SU-DHL-6 (cell line): ENCODE results near the gene GTF3C2.
"Not testable (repeated sequence)": the region's sequence is repeated elsewhere in the genome, so short reads cannot be mapped to it uniquely, and the experiment has no call there.

Experiments
- H2AFZ ChIP-seq: fragments of 200-600 bp; sonication (generic); 2 replicates; pipeline ENCODE4 v1.6.1; 2014; ENCODE audit warnings: low read depth, mild to moderate bottlenecking, moderate library complexity, mixed read lengths, antibody characterized with exemption, low read length; ENCODE audit not compliant: severe bottlenecking
- H3F3A ChIP-seq: fragments of 200-600 bp; shearing (Covaris generic); 2 replicates; pipeline ENCODE4 v1.6.0; 2016; ENCODE audit warnings: antibody characterized with exemption, mild to moderate bottlenecking; ENCODE audit not compliant: insufficient read depth
- H3K27ac ChIP-seq: fragments of 200-600 bp; sonication (generic); 2 replicates; pipeline ENCODE4 v1.5.1; 2016; ENCODE audit warnings: low read depth, mild to moderate bottlenecking, low read length, moderate library complexity, mixed read lengths
- H3K27me3 ChIP-seq: fragments of 200-600 bp; sonication (generic), shearing (Covaris generic); 2 replicates; pipeline ENCODE4 v1.6.0; 2014; ENCODE audit warnings: mild to moderate bottlenecking, low read length
- H3K36me3 ChIP-seq: fragments of 200-600 bp; sonication (generic); 2 replicates; pipeline ENCODE4 v1.6.1; 2014; ENCODE audit warnings: mild to moderate bottlenecking, low read length, mixed read lengths
- H3K4me2 ChIP-seq: fragments of 300-600, 200-600 bp; shearing (Covaris generic), sonication (generic); 2 replicates; pipeline ENCODE4 v1.6.0; 2014; ENCODE audit warnings: low read length, low read depth, mild to moderate bottlenecking; ENCODE audit not compliant: poor library complexity, severe bottlenecking
- H3K4me3 ChIP-seq: fragments of 200-600 bp; sonication (generic); 2 replicates; pipeline ENCODE4 v1.5.1; 2014; ENCODE audit warnings: antibody characterized with exemption, low read length, mild to moderate bottlenecking, mixed read lengths; ENCODE audit not compliant: insufficient read depth, poor library complexity, severe bottlenecking
- H3K79me2 ChIP-seq: fragments of 200-600 bp; sonication (generic); 2 replicates; pipeline ENCODE4 v1.6.1; 2014; ENCODE audit warnings: mild to moderate bottlenecking, low read length, moderate library complexity; ENCODE audit not compliant: insufficient read depth
- H3K9ac ChIP-seq: fragments of 200-600 bp; sonication (generic); 2 replicates; pipeline ENCODE4 v1.7.0; 2014; ENCODE audit warnings: mild to moderate bottlenecking, low read length
- H3K9me2 ChIP-seq: fragments of 200-600 bp; sonication (generic); replicated peaks from 2 replicates; pipeline ENCODE4 v1.6.1; 2014; ENCODE audit warnings: low read length; ENCODE audit not compliant: insufficient read depth
- H3K9me3 ChIP-seq: fragments of 200-600 bp; sonication (generic); 2 replicates; pipeline ENCODE4 v1.6.1; 2014; ENCODE audit warnings: low read length, mixed read lengths; ENCODE audit not compliant: insufficient read depth
- H4K20me1 ChIP-seq: fragments of 200-600 bp; sonication (generic); 2 replicates; pipeline ENCODE4 v1.6.1; 2014; ENCODE audit warnings: low read depth, mild to moderate bottlenecking, antibody characterized with exemption, low read length, moderate library complexity, mixed read lengths
- CTCF ChIP-seq: fragments of 200-600 bp; sonication (generic); IDR thresholded peaks from one replicate; pipeline ENCODE4 v1.5.1; 2017; ENCODE audit warnings: antibody characterized with exemption, mild to moderate bottlenecking, low read length, moderate library complexity; ENCODE audit not compliant: insufficient read depth, poor library complexity, severe bottlenecking
- EZH2phosphoT487 ChIP-seq: fragments of 200-600 bp; sonication (generic), shearing (Covaris generic); conservative IDR thresholded peaks from 2 replicates; pipeline ENCODE4 v1.6.1; 2018; ENCODE audit warnings: mild to moderate bottlenecking, antibody characterized with exemption, low read length, moderate library complexity, mixed read lengths

GTF3C2 gene

GRCh38 chr2:27305516-27305915 is 51.0 kb downstream of the GTF3C2 start:
- TF ChIP-seq CTCF (no peak), EZH2phosphoT487 (no peak)
- no peaks in the 10 kb centered on the region for H3F3A ChIP-seq

GRCh38 chr2:27304488-27305240 is 51.9 kb downstream of the GTF3C2 start:
- no peak overlapping the region for H3K4me2 ChIP-seq
- H3K79me2 ChIP-seq, result no peaks in the 10 kb centered on the region
- no peak overlapping the region for H3K4me3 ChIP-seq
- TF ChIP-seq CTCF (no peak), EZH2phosphoT487 (no peak)
- no peaks in the 10 kb centered on the region for H3K9me3 ChIP-seq
- H4K20me1 ChIP-seq, result no peaks in the 10 kb centered on the region
- H2AFZ ChIP-seq, result no peak overlapping the region
- no peaks in the 10 kb centered on the region for H3K36me3 ChIP-seq
- no peak overlapping the region for H3K9ac ChIP-seq
- no peaks in the 10 kb centered on the region for H3K9me2 ChIP-seq
- no peak overlapping the region for H3K27ac ChIP-seq
- H3F3A ChIP-seq, result no peaks in the 10 kb centered on the region
- no peaks in the 10 kb centered on the region for H3K27me3 ChIP-seq

More at GRCh38 chr2:27305516-27305915, 51.0 kb downstream of the GTF3C2 start:
- Histone ChIP-seq H3K27ac (no peak overlapping the region), H3K79me2 (no peaks in the 10 kb centered on the region), H3K9ac (no peak overlapping the region), H3K4me2 (no peak overlapping the region), H3K4me3 (no peak overlapping the region), H3K9me2 (no peaks in the 10 kb centered on the region), H3K9me3 (no peaks in the 10 kb centered on the region), H4K20me1 (no peaks in the 10 kb centered on the region), H3K36me3 (no peaks in the 10 kb centered on the region), H3K27me3 (no peaks in the 10 kb centered on the region), H2AFZ (no peak overlapping the region)

GRCh38 chr2:27303093-27304025 is 53.2 kb downstream of the GTF3C2 start:
- H3F3A ChIP-seq, result no peaks in the 10 kb centered on the region
- no peaks in the 10 kb centered on the region for H4K20me1 ChIP-seq
- H3K36me3 ChIP-seq, result no peaks in the 10 kb centered on the region
- no peaks in the 10 kb centered on the region for H3K79me2 ChIP-seq
- TF ChIP-seq CTCF (peak; percentile 83), EZH2phosphoT487 (no peak)
- H3K27ac ChIP-seq, result no peak overlapping the region
- peak overlapping the region; percentile 26 for H3K4me3 ChIP-seq
- H2AFZ ChIP-seq, result peak overlapping the region; percentile 91
- no peaks in the 10 kb centered on the region for H3K9me2 ChIP-seq
- H3K9me3 ChIP-seq, result no peaks in the 10 kb centered on the region
- H3K4me2 ChIP-seq, result peak overlapping the region; percentile 57
- peaks cover 3% of the 10 kb centered on the region; the same call in 1 of the 2 replicates for H3K27me3 ChIP-seq
- peak overlapping the region; percentile 23; the same call in 1 of the 2 replicates for H3K9ac ChIP-seq

- not testable (repeated sequence) for H2AFZ ChIP-seq, H4K20me1 ChIP-seq, H3K9ac ChIP-seq, H3K79me2 ChIP-seq, H3F3A ChIP-seq, H3K9me2 ChIP-seq, H3K4me3 ChIP-seq, H3K36me3 ChIP-seq, H3K27ac ChIP-seq, H3K9me3 ChIP-seq, H3K4me2 ChIP-seq, H3K27me3 ChIP-seq
Measured at GRCh38 chr2:27300606-27301005, 56.0 kb downstream of the GTF3C2 start.
